Natural killer cell treated with Interleukin-12 subunit alpha and Interleukin-12 subunit beta and Interleukin-15 and Interleukin-18, amount 100 ng/mL, for 72 hours (primary cell): ENCODE measurements around the gene CIDEA. TPM values are rescaled to one million over a fixed set of nuclear protein-coding genes. Genes with fewer than 3 reads are reported as not detected.
A peak's percentile ranks its signal among the peaks of the same experiment; 100 is the strongest.
"Not testable (repeated sequence)": the region's sequence is repeated elsewhere in the genome, so short reads cannot be mapped to it uniquely, and the experiment has no call there.

ENCODE experiments used
- ATAC-seq, 2 donors: fragments of 150-1000 bp; cut with Tn5 transposase in 1 of 2; sonication (Bioruptor Pico), chemical (Tn5 transposase) in 1 of 2; 2 replicates each; pipeline ENCODE4 v1.10.0; 2021
- DNase-seq: peaks from one replicate; pipeline ENCODE4 v3.0.0; 2022; ENCODE audit warnings: low spot score
- H3K27ac Mint-ChIP-seq, 2 donors: 1 replicate in 1 of 2; 2 replicates in 1 of 2; pipeline ENCODE4 v1.8.0; 2022; ENCODE audit warnings: mixed read lengths in 2 of 2, mild to moderate bottlenecking in 1 of 2, moderate library complexity in 1 of 2
- H3K27me3 Mint-ChIP-seq, 2 donors: 1 replicate in 1 of 2; 2 replicates in 1 of 2; pipeline ENCODE4 v1.8.0; 2022; ENCODE audit warnings: mixed read lengths in 2 of 2
- H3K36me3 Mint-ChIP-seq: one replicate; pipeline ENCODE4 v1.8.0; 2022; ENCODE audit warnings: mixed read lengths
- H3K4me1 Mint-ChIP-seq, 2 donors: 1 replicate in 1 of 2; 2 replicates in 1 of 2; pipeline ENCODE4 v1.8.0; 2022; ENCODE audit warnings: low read depth in 2 of 2, mixed read lengths in 2 of 2, mild to moderate bottlenecking in 1 of 2
- H3K4me3 Mint-ChIP-seq: one replicate; pipeline ENCODE4 v1.8.0; 2022; ENCODE audit warnings: mixed read lengths
- H3K9me3 Mint-ChIP-seq: 2 replicates; pipeline ENCODE4 v1.8.0; 2022; ENCODE audit warnings: mixed read lengths
- total RNA-seq, 2 donors: library from RNA; stranded (reverse); gene quantifications; one replicate each; pipeline ENCODE4 v1.2.3, GENCODE V29; 2022

CIDEA gene
- total RNA-seq, 2 donors from 2014 or later = not detected

DNA sequence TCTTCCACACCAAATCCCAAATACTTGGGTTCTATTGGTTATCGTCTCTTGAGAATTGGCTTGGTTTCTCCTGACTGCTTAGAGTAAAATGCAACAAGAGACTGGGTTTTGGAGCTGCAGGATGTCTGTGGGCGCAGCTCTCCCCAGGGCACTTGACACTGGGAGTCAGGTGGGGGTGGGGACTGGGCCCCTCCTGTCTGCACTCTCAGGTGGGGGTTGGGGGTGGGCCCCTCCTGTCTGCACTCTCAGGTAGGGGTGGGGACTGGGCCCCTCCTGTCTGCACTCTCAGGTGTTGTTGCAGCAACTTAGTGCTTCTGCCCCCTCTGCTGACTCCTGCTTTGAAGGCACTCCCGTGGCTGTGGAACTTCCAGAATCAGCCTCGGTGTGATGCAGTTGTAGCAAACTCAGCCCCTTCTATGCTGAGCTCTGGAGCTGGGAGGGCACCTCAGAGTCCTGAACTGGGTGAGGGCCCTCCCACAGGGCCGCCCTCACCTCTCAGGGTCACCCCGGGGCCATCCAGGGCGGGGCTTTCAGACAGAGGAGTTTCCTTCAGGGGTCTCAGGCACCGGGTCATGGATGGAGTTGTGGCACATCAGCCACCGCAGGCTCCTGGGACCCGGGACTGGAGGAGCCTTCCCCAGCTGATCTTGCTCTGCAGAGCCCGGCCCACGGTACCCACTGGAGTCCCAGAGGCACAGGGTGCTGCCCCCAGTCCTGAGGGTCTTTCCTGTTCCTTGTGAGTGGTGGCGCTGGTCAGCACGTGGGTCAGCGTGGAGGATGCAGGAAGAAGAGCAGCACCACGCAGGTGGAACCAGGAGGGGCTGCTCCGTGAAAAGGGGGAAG, 22.9 kb upstream of the CIDEA start:
- DNase-seq (no peak), ATAC-seq (no peak)
- Mint-ChIP-seq H3K36me3 (no peaks in the 10 kb centered on the region), H3K4me1 (no peaks in the 10 kb centered on the region), H3K4me3 (no peak overlapping the region), H3K27me3 (peaks cover 4 to 7% of the 10 kb centered on the region in 2 donors), H3K9me3 (no peaks in the 10 kb centered on the region), H3K27ac (no peak overlapping the region)

DNA sequence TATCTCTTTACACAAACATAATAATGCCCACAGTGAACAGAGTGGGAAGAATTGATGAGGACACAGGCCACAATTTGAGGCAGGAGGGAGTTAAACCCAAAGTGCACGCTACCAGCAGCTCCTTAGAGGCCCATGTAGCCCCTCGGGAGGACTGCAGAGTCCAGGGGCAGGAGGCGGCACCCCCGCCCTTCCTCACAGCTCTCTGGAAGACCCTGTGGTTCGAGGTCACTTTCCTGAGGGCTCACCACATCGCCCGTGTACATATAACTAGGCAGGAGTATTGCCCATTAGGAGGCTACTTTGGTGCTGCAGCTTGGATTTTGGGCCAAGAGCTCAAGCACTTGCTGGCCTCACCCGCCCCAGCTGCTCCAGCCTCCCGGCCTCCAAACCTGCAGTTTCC, 22.2 kb upstream of the CIDEA start:
- Mint-ChIP-seq H3K9me3 (no peaks in the 10 kb centered on the region), H3K27ac (no peak overlapping the region), H3K27me3 (peaks cover 7 to 12% of the 10 kb centered on the region in 2 donors), H3K4me3 (no peak overlapping the region), H3K4me1 (no peaks in the 10 kb centered on the region), H3K36me3 (no peaks in the 10 kb centered on the region)
- ATAC-seq (no peak), DNase-seq (no peak)

DNA sequence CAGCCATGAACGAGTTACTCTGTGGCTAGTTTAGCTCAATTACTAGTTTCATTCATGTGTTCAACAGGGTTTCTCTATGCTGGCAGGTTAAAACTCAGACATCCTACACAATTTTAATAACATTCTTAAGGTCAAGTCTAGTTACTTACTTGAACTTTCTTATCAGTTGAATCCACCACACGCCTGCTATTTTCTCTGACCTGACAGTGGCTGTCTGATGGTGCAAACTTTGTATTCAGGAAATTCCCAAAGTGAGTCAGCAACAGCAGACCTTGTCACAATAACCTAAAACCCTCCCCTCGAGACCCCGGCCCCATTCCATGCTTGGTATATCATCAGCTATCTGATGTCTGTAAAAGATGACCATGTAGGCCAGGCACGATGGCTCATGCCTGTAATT, 20.8 kb upstream of the CIDEA start:
- no peak overlapping the region for H3K27ac Mint-ChIP-seq
- H3K4me1 Mint-ChIP-seq = no peaks in the 10 kb centered on the region
- no peaks in the 10 kb centered on the region for H3K36me3 Mint-ChIP-seq
- no peaks in the 10 kb centered on the region for H3K9me3 Mint-ChIP-seq
- DNase-seq (no peak), ATAC-seq (no peak)
- no peak overlapping the region for H3K4me3 Mint-ChIP-seq
- peaks cover 12 to 13% of the 10 kb centered on the region in 2 donors for H3K27me3 Mint-ChIP-seq

DNA sequence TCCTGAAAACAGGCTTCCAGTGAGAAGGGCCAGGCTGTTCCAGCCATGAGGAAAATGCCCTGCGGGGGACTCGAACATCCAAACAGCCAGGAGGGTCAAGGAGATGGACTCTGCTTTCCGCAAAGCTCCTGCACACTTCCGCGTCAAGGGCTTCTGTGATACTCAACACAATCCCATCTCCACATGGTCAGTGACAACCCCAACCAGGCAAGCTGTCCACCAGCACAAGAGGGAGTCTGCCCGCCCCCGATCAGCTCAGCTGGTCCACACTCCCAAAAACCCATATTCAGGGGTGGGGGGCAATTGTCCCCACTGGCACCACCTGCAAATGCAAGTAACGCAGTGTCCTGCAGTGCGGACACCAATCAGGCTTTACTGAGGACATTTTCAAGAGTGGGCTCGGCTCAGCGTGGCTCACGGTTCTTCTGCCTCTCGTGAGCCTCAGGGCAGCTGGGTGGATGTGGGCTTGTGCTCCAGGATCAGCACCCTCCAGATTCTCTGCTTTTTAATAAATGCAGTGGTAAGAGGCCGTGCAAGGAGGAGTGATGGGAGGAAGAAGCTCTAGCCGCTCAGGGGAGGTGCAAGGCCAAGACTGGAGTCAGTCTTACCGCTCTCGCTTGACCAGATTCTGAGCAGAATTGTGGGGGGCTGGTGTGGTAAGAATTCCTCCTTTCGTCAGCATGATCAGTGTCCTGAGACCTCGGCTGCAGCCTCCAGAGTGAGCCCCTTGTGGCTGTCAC, 19.5 kb upstream of the CIDEA start:
- Mint-ChIP-seq H3K9me3 (no peaks in the 10 kb centered on the region), H3K4me1 (no peaks in the 10 kb centered on the region), H3K4me3 (no peak overlapping the region), H3K27me3 (peaks cover 17 to 22% of the 10 kb centered on the region in 2 donors), H3K27ac (no peak overlapping the region), H3K36me3 (no peaks in the 10 kb centered on the region)
- DNase-seq = no peak
- ATAC-seq = no peak

GRCh38 chr18:12236141-12236540, 18.0 kb upstream of the CIDEA start:
- H3K27ac Mint-ChIP-seq = no peak overlapping the region
- ATAC-seq (no peak), DNase-seq (no peak)
- H3K36me3 Mint-ChIP-seq = no peaks in the 10 kb centered on the region
- H3K9me3 Mint-ChIP-seq = no peaks in the 10 kb centered on the region
- H3K4me1 Mint-ChIP-seq = no peaks in the 10 kb centered on the region
- H3K27me3 Mint-ChIP-seq = peaks cover 19 to 23% of the 10 kb centered on the region in 2 donors
- no peak overlapping the region for H3K4me3 Mint-ChIP-seq

DNA sequence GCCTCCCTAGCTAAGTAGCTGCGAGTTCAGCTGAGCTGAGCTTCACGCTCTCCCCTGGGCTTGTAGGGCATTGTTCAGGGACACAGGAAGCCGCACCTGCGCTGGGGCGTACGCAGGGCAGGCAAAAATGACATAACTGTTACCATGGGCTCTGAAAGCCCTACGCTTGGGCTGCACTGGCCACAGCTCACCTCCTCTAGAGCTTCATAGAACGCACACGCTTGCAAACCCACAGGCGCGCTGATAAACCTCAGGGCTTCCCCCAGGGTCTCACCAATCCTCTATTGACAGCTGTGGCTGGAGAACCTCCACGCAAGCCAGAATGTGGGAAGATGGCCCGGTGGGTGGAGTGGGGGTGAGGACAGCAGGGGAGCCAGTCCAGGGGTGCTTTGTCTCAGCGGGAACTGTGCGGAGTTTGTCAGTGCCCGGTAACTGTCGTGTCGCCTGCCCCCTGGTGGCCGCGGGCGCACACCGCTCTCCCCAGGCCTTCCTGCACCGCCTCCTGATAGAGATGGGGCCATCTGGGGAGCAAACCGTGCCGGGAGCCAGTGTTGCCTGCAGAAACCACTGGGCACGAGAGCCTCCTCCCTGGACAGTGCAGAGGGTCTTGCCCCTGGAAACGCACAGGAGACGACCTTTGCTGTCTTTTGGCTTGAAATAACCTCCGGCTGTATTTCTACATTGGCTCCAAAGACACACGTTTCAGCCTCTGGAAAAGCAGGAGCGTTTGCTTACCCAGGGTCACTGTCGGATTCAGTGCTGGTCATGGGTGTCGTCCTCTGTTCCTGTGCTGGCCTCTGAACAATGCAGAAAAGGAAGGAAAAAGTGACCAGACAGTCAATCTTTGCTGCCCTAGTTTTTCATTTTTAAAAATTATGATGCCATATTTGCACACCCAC, 17.0 kb upstream of the CIDEA start:
- no peak for DNase-seq
- no peak overlapping the region for H3K27ac Mint-ChIP-seq
- ATAC-seq = peak; percentile 84 to 90
- H3K4me1 Mint-ChIP-seq = no peaks in the 10 kb centered on the region
- H3K36me3 Mint-ChIP-seq = no peaks in the 10 kb centered on the region
- no peaks in the 10 kb centered on the region for H3K9me3 Mint-ChIP-seq
- H3K4me3 Mint-ChIP-seq = no peak overlapping the region
- H3K27me3 Mint-ChIP-seq = peaks cover 29% of the 10 kb centered on the region in 2 donors

GRCh38 chr18:12238826-12239225, 15.3 kb upstream of the CIDEA start:
- Mint-ChIP-seq H3K9me3 (no peaks in the 10 kb centered on the region), H3K4me3 (no peak overlapping the region), H3K27ac (no peak overlapping the region), H3K4me1 (no peaks in the 10 kb centered on the region), H3K36me3 (no peaks in the 10 kb centered on the region), H3K27me3 (peaks cover 29 to 37% of the 10 kb centered on the region in 2 donors)
- ATAC-seq = no peak
- no peak for DNase-seq

DNA sequence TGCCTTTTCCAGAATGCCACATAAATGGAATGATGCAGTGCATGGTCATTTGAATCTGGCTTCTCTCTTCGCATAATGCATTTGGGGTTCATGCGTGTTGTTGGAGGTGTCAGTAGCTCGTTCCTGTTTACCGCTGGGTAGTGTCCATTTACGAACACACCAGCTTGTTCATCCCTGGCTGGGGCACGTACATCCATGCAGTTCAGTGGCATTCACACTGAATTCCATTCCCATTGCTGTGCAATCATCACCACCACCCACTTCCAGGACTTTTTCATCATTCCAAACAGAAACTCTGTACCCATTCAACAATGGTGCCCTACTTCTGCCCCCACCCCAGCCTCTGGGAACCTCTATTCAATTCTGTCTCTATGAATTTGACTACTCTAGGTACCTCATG, 14.7 kb upstream of the CIDEA start:
- no peaks in the 10 kb centered on the region for H3K9me3 Mint-ChIP-seq
- no peaks in the 10 kb centered on the region for H3K4me1 Mint-ChIP-seq
- H3K4me3 Mint-ChIP-seq = no peak overlapping the region
- DNase-seq (no peak), ATAC-seq (no peak)
- H3K27ac Mint-ChIP-seq = no peak overlapping the region
- peaks cover 29 to 37% of the 10 kb centered on the region in 2 donors for H3K27me3 Mint-ChIP-seq
- no peaks in the 10 kb centered on the region for H3K36me3 Mint-ChIP-seq

GRCh38 chr18:12242658-12243260, 11.4 kb upstream of the CIDEA start:
- DNase-seq (no peak), ATAC-seq (no peak)
- Mint-ChIP-seq H3K9me3 (no peaks in the 10 kb centered on the region), H3K36me3 (no peaks in the 10 kb centered on the region), H3K27ac (no peak overlapping the region), H3K27me3 (peaks cover 28 to 38% of the 10 kb centered on the region in 2 donors), H3K4me3 (no peak overlapping the region), H3K4me1 (no peaks in the 10 kb centered on the region)

GRCh38 chr18:12243272-12243671, 10.9 kb upstream of the CIDEA start:
- H3K27ac Mint-ChIP-seq, H3K4me3 Mint-ChIP-seq, DNase-seq, H3K4me1 Mint-ChIP-seq, H3K9me3 Mint-ChIP-seq, H3K36me3 Mint-ChIP-seq, ATAC-seq: not testable (repeated sequence)
- H3K27me3 Mint-ChIP-seq = peaks cover 26 to 38% of the 10 kb centered on the region in 2 donors

DNA sequence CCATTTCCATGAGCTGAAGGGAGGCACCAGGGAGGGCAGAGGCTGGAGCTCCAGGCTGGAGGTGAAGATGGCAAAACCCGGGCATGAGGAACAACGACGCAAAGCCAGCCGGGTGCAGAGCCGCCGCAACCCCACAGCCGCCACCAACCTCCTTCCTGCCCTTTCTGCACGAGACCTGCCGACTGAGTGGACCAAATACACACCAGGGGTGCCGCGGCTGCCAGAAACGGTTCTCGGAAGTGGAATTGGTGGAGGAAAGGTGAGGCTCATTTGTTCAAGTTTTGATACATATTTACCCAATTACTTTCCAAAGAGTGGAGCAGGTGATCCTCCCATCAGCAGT, 8.4 kb upstream of the CIDEA start:
- Mint-ChIP-seq H3K27me3 (peaks cover 21 to 44% of the 10 kb centered on the region in 2 donors), H3K27ac (no peak overlapping the region), H3K4me3 (no peak overlapping the region), H3K9me3 (no peaks in the 10 kb centered on the region), H3K4me1 (no peaks in the 10 kb centered on the region), H3K36me3 (no peaks in the 10 kb centered on the region)
- DNase-seq = no peak
- no peak for ATAC-seq

- H3K27me3 Mint-ChIP-seq = peaks cover 24 to 33% of the 10 kb centered on the region in 2 donors
- no peaks in the 10 kb centered on the region for H3K36me3 Mint-ChIP-seq
- no peaks in the 10 kb centered on the region for H3K4me1 Mint-ChIP-seq
- H3K4me3 Mint-ChIP-seq = no peak overlapping the region
- H3K27ac Mint-ChIP-seq = no peak overlapping the region
- DNase-seq (peak; percentile 28), ATAC-seq (no peak)
- no peaks in the 10 kb centered on the region for H3K9me3 Mint-ChIP-seq
These were observed 7.0 kb upstream of the CIDEA start for GRCh38 chr18:12246849-12247808.
